DMS114 treated with DMSO at 0.1 percent for 48 hours (cell line): ENCODE data around the gene NAPSA.
"Not testable (repeated sequence)": the region's sequence is repeated elsewhere in the genome, so short reads cannot be mapped to it uniquely, and the experiment has no call there.

ENCODE experiments used
- DNase-seq: peaks from one replicate; lab custom pipeline; 2025; ENCODE audit not compliant: unreplicated experiment; lab: John Stamatoyannopoulos, UW

NAPSA gene

DNA sequence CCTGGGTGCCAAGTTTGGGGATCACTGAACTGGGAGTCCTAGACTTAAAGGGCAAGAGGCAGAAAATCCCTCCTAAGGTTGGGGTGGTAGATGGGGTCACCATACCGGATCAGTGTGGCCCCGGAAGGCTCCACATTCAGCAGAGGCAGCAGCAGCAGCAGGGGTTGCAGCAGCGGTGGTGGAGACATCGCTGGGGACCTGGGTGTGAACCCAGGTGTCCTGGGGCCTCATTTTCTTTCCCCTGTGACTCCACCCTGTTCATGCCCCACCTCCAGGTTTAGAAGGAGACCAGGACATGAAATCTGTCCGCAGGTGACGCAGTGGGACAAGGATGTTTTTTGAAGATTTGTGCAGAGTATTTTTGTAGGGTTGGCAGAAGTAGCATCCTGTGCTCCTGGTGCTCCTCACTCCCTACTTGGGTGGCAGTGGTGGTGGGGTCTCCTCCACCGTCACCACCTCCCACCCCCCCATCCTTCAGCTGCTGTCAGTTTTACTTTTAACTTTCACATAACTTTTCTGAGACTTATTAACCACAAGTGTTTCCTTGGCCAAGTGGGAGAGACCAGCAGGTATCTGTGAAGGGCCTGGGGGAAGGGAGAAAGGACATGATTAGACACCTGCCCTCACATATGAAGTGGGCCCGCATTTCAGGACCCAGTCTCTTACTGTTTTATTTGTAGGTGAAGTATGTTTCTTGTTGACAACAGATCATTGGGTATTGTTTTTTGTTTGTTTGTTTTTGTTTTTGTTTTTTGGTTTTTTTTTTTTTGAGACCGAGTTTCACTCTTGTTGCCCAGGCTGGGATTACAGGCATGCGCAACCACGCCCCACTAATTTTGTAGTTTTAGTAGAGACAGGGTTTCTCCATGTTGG, at the start of gene NAPSA:
TSS of gene NAPSA (minus strand) at position 206 of the 873 bp plus-strand sequence. CDS start at position 188, 18 bp downstream.
- no peak for DNase-seq

DNA sequence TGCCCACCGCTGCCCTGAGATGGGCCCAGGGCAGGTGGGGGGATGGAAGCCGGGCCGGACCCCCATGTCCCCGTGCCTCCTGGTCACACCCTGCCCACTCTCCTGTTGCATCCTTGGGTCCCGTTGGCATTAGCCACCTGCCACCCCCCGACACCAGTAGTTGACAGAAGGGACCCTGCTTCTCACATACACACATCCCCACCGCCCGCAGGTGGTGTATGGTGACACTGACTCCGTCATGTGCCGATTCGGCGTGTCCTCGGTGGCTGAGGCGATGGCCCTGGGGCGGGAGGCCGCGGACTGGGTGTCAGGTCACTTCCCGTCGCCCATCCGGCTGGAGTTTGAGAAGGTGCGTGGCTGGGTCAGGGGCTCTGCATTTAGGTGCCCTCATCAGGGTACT, 48.1 kb upstream of the NAPSA start:
- no peak for DNase-seq

DNA sequence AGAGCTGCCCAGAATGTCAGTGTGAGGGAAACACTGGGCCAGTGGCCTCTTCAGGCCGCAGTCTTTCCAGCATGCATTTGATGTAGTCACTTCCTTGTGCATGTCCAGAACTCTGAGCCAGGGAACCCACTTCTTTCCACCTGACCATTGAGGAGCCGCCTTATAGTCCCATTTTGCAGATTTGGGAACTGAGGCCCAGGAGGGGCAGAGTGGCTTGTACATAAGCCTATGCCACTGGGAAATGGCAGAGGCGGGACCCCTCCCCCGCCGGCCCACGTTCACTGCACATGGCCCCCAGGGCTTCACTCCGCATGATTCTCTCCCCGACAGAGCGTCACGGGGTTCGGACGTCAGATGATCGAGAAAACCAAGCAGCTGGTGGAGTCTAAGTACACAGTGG, 47.7 kb upstream of the NAPSA start:
- no peak for DNase-seq

DNA sequence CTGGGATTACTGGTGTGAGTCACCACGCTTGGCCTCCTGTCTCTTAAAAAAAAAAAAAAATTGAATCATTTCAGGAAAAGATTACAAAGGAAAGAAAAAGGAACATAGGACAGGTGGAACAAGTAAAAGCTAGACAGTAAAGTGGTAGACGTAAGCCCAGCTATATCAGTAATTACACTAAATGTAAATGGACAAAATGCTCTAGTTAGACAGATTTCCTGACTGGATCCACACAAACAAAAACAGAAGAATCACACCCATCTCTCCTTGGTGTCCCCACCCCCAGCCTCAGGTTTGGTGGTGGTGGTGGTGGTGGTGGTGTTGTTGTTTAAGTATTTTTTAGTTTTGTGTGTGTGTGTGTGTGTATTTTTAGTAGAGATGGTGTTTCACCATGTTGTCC, 47.0 kb upstream of the NAPSA start:
- DNase-seq = no peak

DNA sequence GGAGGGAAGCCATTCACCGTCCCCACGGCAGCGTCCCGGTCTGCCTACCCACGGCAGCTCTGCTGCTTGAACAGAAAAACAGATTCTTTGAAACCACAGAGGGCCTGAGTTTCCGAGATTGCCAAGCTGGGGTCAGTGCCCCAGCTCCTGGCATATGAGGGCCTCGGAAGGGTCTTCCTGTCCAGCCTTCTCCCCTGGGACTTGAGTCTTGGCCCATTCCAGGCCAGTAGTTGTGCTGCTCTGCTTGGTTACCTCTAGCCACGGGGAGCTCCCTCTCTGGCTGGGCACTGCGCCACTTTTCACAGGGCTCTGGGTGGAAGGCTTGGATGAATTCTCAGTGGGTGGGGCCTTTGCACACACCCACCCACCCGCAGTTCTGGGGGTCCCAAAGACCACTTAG, 44.7 kb upstream of the NAPSA start:
- DNase-seq = no peak

DNA sequence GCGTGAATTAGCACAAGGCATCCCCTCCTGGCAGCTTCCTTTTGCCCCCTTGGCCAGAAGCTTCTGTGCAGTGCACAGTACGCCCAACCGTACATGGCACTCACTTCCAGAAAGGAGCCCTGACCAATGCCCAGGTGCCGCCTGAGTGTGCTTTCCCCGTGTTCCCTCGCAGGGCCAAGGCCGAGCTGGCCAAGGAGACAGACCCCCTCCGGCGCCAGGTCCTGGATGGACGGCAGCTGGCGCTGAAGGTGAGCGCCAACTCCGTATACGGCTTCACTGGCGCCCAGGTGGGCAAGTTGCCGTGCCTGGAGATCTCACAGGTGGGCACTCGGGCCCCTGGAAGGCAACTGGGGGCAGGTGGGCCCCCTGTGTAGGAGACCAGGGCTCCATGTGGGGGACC, 43.9 kb upstream of the NAPSA start:
- no peak for DNase-seq

DNA sequence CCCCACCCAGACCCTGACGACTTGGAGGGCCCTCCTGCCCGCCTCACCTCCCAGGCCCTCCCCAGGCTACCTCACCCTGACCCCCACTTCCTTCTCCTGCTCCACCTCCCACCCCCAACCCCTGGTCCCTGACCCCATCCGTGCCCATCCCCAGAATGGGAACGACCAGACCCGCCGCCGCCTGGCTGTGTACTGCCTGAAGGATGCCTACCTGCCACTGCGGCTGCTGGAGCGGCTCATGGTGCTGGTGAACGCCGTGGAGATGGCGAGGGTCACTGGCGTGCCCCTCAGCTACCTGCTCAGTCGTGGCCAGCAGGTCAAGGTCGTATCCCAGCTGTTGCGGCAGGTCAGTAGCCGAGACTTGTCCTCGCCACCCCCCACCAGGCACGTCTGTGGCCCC, 41.4 kb upstream of the NAPSA start:
- no peak for DNase-seq

DNA sequence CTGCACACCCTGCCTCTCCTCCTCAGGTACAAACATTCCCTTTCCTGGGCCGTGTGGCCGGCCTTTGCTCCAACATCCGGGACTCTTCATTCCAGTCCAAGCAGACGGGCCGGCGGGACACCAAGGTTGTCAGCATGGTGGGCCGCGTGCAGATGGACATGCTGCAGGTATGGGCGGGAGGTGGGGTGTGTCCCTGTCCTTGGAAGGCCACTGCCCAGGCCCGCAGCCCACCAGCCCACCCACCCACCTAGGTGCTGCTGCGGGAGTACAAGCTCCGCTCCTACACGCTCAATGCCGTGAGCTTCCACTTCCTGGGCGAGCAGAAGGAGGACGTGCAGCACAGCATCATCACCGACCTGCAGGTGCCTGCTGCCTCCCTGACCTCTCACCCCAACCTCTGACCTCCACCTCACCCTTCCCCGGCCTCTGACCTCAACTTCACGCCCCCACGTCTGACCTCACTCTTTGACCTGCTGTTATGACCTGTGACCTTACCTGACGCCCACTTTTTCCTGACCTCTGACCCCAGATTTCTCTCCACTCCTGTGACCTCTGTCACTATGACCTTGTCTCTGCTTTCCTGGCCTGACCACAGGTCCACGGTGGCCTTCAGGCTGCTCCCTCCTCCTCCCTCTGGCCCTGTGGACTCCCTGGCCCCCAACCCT, 40.8 kb upstream of the NAPSA start:
- DNase-seq = no peak

DNA sequence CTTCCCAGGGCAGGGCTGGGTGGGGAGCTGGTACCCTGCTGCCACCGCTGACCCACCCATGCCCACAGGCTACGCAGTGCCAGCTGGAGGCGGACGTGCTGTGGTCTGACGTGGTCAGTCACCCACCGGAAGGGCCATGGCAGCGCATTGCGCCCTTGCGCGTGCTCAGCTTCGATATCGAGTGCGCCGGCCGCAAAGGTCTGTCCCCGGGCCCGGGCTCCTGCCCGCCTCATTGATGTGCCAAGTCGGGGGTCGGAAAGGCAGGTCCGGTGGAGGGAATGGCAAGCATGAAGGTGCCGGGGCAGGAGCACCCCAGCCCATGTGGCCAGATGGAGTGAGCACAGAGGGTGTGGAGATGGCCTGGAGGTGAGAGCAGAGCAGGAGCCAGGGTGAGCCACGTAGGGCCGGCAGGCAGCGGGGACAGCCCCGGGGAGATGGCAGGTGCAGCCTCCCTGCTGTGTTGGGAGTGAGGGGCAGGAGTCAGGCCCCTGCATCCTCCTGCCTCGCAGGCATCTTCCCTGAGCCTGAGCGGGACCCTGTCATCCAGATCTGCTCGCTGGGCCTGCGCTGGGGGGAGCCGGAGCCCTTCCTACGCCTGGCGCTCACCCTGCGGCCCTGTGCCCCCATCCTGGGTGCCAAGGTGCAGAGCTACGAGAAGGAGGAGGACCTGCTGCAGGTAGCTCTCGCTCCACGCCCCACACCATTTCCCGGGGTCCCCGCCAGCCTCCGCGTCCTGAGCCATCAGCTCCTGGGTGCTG, 37.3 kb upstream of the NAPSA start:
- no peak for DNase-seq

DNA sequence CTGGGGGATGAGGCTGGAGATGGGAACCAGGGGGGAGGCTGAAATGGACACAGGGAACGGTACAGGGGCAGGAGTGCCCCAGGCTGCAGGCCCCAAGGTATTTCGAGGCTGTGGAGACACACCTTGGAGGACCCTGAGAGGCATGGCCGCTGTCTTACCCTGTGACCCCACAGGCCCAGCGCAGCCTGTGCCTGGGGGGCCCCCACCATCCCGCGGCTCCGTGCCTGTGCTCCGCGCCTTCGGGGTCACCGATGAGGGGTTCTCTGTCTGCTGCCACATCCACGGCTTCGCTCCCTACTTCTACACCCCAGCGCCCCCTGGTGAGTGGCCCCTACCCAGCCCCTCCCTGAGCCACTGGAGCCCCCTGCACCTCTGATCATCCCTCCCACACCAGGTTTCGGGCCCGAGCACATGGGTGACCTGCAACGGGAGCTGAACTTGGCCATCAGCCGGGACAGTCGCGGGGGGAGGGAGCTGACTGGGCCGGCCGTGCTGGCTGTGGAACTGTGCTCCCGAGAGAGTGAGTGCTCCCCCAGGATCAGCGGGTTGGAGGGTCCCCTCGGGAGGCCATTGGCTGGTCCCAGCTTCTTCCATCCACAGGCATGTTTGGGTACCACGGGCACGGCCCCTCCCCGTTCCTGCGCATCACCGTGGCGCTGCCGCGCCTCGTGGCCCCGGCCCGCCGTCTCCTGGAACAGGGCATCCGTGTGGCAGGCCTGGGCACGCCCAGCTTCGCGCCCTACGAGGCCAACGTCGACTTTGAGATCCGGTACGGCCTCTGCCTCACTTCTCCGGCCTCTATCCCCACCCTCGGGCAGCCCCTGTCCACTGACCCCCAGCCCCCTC, 36.4 kb upstream of the NAPSA start:
- no peak for DNase-seq

DNA sequence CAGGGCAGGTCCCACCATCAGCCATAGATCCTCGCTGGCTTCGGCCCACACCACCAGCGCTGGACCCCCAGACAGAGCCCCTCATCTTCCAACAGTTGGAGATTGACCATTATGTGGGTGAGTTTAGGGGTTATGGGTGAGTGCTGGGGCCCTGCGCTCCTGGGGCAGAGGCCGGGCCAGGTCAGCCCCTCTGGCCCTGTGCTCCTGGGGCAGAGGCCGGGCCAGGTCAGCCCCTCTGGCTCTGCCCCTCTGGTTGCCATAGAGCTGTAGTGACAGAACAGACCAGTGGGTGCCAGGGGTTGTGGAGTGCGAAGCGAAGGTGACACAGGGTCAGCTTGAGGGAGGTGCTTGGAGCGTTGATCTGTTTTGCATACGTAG, 33.9 kb upstream of the NAPSA start:
- no peak for DNase-seq

DNA sequence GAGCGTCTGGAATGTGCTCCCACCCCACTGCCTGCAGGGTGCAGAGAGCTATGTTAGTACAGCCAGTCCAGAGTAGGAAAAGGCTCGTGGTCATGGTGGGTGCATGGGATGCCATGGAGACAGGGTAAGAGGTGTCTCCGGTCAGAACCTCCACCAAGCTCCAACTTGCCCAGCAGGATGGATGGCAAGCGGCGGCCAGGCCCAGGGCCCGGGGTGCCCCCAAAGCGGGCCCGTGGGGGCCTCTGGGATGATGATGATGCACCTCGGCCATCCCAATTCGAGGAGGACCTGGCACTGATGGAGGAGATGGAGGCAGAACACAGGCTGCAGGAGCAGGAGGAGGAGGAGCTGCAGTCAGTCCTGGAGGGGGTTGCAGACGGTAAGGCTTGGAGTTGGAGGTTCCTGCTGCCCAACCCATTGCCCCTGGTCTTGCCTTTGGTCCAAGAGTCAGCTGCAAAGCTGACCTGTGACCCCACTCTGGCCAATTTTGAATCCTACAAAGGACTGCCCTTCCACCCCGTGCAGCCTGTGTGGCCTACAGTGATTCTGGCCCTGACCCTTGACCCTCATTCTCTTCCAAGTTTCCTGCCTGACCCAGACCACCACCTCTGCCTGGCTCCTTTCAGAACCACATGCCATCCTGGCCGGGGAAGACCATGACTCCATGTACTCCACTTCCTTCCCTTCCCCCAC, 33.4 kb upstream of the NAPSA start:
- DNase-seq = no peak

DNA sequence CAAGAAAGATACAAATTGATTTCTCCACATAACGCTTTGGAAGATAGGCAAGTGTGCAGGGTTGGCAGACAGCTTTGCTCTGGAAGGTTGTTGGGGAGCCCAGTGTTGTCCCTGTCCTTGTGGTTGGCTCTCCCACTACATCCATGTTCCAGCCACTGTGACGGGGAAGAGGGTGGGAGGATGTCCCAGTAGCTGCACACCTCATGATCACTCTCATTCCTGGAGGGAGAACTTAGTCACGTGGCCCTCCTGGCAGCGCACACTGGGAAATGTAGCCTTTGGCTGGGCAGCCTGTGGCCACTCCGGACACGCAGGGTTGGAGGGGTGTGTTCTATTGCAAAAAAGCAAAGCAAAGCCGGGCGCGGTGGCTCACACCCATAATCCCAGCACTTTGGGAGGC, 28.6 kb upstream of the NAPSA start:
- no peak for DNase-seq

DNA sequence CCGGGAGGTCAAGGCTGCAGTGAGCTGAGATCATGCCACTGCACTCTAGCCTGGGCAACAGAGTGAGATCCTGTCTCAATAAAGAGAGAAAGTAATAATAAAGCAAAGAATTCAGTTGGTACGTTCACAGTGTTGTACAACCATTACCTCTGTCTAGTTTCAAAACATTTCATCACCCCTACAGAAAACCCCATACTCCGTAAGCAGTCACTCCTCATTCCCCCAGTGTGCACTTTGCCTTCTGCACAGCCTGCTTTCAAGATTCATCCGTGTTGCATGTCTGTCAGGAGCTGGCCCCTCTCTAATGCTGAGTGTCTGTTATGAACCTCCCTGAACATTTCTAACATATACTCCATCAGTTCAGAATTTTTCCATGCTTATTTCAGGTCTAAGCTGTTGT, 28.1 kb upstream of the NAPSA start:
- DNase-seq = no peak

DNA sequence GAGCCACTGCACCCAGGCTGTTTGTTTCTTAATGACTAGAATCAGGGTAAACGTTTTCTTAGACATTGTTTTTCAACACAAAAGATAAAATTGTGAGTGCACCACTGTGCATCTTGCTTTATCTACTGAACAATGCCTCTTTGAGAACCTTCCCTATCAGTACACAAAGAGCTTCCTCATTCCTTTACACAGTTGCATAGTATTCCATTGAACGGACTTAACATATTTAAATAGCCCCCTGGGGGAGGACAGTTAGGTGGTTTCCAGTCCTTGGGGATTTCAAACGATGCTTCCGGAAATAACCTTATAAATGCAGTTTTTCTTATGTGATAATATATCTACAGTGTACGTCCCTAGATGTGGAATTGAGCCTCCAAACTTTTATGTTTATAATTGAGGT, 27.3 kb upstream of the NAPSA start:
- DNase-seq = no peak

DNA sequence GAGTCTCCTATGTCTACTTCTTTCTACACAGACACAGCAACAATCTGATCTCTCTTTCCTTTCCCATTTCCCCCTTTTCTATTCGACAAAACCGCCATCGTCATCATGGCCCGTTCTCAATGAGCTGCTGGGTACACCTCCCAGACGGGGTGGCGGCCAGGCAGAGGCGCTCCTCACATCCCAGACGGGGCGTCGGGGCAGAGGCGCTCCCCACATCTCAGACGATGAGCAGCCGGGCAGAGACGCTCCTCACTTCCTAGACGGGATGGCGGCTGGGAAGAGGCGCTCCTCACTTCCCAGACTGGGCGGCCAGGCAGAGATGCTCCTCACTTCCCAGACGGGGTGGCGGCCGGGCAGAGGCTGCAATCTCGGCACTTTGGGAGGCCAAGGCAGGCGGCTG, 25.5 kb upstream of the NAPSA start:
- DNase-seq = not testable (repeated sequence)

DNA sequence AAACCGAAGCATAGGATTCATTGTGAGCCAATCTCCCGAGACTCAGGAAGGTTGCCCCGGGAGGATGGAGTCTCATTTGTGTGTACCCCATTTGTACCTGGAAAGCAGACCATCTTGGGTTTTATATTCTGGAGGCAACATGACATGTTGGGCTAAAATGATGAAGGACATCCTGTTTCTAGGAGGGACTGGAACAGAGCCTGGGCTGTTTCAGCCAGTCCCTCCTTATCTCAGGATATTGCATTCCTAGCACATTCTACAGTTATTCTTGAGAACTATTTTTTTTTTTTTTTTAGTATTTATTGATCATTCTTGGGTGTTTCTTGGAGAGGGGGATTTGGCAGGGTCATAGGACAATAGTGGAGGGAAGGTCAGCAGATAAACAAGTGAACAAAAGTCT, 24.9 kb upstream of the NAPSA start:
- DNase-seq = not testable (repeated sequence)

DNA sequence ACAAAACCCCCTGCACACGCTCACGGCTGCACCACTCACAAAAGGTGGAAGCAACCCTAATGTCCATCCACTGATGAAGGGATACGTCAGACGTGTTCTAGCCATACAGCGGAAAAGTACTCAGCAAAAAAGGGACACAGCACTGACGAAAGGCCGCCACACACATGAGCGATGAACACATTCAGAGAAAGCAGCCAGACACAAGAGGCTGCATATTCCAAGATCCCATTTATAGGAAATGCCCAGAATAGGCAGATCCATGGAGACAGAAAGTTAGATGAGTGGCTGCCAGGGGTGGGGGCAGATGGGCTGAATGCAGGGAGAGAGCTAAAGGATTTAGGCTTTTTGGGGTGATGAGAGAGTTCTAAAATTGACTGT, 22.4 kb upstream of the NAPSA start:
- no peak for DNase-seq

DNA sequence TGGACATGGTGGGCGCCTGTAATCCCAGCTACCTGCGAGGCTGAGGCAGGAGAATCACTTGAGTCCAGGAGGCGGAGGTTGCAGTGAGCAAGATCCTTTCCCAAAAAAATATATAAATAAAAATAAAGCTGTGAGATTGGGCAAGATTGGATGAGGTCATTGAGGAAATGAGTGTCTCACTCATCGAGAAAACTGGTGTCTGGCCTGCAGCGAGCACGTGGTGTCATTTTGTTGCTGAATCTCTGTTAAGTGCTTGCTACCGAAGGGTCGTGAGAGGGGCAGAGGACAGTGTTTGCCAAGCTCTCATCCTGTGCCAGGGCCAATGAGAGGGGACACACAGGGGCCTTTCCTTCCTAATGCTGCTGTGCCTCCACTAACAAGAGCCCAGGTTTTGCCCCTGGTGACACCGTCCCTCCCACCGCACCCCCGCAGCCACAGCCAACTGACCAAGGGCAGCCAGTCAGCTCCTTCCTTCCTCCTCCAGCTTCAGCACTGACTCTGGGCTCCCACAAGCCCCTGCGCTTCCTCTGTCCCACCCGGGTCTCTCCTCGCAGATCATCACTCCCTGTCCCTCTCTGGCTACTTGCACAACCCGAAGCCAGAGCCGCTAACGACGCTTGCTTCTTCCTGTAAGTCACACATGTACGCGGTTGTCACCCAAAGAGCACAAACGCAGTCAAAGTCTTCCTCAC, 21.9 kb upstream of the NAPSA start:
- DNase-seq = no peak
